HG02981 (cell line): ENCODE measurements around the gene GPR158.

Experiments used
- ATAC-seq: cut with Tn5 transposase; IDR thresholded peaks from one replicate; pipeline ENCODE4 v1.9.1; 2021; ENCODE audit warnings: mild to moderate bottlenecking, moderate library complexity; ENCODE audit not compliant: unreplicated experiment

GPR158 gene

DNA sequence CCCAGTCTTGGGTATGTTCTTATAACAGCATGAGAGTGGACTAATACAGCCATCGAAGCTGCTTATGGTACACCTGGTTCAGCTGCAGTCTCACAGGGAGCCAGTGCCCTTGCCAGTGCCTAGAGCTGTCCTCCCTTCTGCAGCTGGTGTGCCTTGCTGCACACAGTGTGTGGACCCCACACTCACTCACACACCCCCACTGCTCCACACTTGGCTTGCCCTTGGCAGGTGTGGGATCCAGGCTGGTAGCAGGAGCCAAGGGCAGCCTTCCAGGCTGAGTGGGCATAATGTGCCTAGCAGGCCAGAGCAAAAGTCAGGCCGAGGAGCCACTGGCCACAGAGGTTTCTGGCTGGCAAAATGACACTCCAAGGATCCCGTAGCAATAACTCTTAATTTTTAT, 217.3 kb downstream of the GPR158 start:
- ATAC-seq = no peak

DNA sequence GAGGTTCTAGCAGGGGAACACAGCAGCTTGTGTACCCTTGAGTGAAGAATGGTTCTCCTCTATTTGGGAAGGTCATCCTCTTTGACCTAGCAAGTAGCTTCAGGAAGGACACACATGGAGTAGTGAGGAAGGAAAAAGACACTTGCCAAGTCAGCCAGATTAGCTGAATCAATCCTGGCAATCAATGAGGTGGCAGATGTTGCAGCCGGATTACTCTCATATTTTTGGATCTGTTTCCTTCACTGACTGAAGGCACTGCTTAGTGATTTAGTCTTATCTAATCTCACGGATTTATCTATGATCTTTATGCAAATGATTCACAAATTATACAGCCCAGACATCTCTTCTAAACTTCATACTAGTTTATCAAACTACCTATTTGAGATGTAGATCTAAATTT, 218.8 kb downstream of the GPR158 start:
- ATAC-seq = no peak

DNA sequence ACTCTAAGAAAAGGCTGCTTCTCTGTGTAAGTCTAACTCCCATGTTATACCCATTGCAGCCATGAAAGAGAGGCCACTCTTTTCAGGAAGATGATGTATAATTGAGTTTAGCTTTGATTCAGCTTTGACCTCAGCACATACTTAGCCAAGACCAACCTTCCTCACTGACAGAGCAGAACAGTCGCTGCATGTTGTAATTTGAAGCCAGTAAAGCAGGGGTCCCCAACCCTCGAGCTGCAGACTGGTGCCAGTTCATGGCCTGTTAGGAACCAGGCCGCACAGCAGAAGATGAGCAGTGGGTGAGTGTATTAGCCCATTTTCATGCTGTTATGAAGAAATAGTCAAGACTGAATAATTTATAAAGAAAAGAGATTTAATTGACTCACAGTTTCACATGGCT, 223.9 kb downstream of the GPR158 start:
- no peak for ATAC-seq

DNA sequence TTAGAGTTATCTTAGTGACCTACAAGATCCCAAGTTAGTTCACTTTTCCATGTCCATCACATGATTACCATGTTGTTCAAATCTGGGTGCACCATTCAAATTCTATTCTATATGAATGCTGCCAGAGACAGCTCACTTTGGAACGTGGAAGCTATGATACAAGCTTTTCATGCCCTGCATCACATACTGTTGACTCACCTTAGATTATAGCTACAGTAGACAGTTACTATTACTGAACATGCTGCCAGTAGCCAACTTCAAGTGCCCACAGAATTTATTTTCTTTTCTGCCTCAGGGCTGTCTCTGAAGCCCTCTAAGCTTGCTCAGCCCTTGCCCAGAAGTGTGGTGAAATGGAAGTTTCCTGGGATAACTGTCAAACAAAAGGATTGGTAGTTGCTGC, 231.1 kb downstream of the GPR158 start:
- no peak for ATAC-seq

DNA sequence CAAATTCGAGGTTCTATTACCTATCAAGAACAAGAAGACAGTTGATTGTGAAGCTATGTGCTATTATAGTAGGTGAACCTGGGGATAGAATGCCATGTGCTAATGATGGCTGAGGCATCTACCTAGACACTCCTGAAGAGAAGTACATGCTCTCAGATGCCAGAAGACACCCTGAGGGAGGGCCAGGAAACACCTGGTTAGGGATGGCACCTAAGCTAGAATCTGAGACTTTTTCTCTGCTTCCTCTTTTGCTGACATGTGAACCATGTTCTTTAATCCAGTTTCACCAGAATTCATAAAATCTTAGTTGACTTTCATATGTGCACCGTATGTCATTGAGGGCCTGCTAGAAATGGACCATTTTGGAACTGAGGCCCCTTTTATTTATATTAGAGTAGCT, 242.8 kb downstream of the GPR158 start:
- ATAC-seq = no peak

DNA sequence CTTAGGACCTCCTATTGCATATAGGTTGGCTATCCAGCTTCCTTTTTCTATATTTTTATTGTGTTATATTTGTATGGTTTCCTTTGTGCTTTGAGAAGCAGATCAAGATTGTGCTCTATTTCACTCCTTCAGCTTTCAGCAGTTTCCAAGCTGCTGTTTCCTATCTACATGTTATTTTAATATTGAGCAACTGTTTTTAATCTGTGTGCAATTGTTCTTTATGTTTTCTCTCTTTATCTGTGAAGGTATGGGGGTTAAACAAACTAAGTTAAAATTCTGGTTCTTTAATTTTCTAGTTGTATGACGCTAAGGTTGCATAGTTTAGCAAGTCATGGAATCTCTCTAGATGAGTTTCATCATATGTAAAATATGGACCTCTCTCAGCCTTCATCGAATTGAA, 251.0 kb downstream of the GPR158 start:
- ATAC-seq = no peak

DNA sequence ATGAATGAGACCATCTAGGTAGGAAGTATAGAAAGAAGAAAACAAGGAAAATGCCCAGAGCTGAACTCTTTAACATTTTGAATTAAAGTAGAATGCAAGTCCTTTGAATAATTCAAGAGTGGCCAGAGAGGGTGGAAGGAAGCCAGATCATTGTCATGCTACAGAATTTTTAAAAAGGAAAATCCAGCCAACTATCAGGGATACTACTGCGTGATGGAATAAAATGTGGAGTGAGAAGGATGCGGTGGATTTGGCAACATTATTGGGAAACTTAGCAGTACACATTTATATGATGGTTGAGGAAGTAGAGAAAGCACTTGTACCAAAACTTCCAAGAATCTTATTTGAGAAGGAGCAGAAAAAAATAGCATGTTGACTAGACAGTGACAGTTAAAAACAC, 261.6 kb downstream of the GPR158 start:
- no peak for ATAC-seq

DNA sequence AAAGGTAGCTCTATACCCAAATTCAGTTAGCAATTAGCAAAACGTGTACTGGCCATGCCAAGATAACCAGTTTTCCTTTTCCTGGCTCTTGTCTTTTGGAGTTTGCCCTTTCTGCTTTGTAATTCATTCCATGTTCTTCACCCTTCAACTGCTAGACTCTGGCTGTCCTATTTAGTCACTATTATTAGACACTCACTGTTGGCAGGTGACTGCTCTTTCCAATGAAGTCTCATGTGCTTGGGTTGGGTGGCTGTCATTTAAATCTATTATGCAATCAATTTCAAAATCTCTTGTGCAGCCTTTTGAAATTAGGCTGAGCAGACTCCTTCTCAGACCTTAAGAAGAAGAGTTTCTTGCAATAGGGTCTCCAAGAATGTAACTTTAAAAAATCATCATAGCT, 266.5 kb downstream of the GPR158 start:
- no peak for ATAC-seq

DNA sequence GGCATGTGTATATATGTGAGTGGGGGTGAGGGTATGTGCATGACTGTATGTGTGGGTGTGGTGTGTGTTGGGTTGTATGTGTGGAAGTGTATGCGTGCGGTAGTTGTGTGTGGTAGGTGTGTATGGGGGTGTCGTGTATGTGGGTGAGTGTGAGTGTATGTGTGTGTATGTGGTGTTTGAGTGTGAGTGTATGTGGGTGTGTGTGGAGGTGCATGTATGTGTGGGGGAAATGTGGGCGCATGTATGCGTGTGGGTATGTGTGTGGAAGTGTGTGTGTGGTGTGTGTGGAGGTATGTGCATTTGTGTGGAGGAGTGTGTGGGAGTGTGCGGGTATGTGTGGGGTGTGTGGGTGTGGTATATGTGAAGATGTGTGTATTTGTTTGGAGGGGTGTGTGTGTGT, 269.5 kb downstream of the GPR158 start:
- no peak for ATAC-seq

DNA sequence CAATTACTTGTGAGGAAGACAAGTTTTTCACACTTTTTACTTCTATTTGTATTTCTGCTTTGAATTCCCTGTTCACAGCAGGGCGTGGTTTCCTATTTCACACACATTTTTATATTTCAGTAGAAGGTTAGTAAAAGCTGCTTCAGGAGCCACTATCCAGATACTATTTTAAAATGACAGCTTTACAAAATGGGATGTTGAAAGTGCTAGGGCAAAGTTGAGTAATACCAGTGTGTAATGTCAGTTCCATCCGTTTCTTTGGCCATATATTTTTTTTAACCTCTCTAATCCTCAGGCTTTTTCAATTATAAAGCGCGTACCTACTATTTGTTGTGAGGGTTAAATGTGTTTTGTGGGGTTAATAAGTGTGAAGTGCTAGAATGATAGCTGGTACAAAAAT, 276.6 kb downstream of the GPR158 start:
- no peak for ATAC-seq

DNA sequence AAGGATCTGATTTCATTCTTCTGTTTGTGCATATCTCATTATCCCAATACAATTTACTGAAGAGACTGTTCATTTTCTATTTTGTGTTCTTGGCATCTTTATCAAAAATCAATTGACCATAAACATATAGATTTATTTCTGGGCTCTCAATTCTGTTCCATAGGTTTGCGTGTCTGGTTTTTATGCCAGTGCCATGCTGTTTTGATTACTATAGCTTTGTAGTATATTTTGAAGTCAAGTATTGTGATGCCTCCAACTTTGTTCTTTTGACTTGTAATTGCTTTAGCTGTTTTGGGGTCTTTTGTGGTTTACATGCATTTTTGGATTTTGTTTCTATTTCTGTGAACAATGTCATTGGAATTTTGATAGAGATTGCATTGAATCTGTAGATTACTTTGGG, 278.8 kb downstream of the GPR158 start:
- ATAC-seq = no peak

DNA sequence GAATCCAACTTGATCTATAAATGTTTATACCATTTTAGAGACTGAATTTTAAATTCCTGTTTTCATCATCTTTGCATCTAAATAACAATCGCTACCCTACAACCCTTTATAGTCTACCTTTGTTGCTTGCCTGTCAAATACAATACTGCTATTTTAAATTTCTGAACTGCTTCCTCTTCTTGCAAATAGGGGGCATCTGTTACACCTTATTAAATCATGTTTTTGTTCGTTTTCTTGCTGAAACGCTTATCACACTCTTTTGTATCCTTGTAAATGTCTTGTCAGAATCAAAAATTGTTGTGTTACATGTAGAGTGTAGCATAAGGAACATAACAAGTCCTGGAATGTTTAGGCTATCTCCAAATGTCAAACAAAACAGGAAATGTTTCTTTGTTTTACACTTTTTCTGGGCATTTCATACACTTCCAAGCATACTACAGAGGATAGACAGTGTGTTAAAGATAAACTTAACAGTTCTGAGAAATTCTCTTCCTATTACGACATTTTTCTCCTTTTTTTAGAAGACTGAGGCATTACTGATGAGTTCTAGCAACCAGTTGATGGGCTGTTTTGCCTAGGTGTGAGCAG, 281.3 kb downstream of the GPR158 start:
- no peak for ATAC-seq

DNA sequence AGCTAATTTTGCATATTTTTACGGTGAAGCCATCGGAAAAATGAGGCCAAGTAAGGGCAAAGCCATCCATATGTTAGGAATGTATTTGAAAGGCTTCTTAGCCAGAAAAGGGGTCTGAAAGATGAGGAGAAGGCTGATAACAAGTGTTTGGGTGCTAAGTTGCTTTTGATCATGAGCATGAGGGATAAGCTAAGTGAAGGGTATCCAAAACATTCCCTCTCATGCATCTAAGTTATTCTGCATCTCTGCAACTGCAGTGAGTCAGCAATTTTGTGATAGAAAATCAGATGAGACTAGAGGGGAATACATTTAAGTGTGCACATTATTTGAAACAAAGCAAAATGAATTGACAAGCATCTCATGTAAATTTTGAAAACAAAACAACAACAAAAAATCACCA, 282.8 kb downstream of the GPR158 start:
- ATAC-seq = no peak

DNA sequence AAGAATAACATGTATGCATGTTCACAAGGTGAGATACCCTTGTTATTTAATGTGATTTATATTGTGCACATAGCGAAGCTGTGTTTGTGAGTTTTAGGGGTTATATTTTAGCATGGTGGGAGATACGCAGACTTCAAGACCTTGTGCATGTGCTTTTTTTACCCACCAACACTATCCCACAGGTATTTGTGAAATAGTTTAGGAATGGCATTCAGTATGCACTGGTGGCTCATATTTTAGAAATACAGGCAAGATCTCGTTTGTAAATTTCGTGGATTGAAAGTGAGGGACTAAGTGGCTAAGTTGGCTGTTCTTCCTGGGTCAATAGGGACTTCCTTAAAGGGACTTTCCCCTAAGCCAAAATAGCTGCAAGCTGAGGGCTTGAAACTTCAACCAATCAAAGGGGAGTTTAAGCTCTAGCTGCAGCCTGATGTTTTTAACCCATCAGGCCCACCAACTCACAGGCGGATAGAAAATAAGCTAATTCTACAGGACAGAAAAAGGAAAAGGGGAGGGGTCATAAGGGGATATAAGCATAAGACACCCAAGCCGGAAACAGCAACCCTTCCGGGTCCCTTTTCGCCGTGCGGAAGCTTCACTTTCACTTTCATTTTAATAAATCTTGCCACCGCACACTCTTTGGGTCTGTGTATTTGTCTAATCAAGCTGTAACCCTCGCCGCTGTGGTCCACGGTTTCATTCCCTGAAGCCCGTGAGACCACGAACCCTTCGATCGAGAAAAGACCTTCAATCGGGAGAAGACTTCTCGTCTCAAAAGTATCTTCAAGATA, 291.0 kb downstream of the GPR158 start:
- no peak for ATAC-seq

DNA sequence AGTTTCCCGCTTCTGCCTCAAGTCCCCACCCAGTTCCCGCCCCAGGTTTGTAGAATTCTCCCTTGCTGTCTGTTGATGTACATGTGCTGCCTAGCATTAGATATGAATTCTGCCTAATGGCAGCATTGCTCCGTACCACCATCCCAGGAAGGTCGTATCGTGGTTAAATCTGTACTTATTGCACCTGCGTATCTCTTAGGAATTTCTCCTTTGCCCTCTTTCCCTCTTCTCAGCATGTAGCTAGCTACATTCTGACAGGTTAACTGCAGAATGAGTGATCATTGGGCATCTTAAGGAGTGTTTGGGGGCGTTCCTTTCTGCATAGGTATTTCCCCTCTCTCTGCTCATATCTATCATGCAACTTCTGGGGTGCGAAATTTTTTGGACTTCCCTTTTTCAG, 293.1 kb downstream of the GPR158 start:
- ATAC-seq = no peak

DNA sequence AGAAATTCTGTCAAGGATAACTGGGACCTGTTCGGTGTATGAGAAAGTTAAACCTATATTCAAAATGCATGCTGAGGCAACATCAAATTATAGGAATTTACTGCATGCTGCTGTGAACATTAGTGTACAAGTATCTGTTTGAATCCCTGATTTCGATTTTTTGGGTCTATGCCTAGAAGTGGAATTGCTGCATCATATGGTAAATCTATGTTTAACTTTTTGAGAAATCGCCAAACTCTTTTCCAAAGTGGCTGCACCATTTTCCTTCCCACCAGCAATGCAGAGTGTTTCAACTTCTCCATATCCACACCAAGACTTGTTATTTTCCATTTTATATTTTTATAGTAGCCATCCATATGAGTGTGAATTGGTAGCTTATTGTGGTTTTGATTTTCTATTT, 306.7 kb downstream of the GPR158 start:
- no peak for ATAC-seq

DNA sequence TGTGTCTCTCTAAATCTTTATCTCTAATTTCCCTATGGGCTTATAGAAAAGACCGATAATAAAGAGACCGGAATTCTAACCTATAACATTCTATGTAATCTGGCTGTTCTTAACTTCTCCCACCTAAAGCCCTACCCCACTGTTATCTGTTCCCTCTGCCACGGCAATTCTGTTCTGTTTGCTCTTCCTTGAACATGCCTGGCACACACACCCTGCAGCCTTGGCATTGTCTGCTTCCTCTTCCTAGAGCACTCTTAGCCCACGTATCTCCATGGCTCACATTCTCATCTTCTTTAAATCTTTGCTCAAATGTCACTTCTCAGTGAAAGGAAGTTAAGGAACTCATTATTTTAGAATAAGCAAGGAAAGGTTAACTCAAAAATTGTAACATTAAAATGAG, 309.2 kb downstream of the GPR158 start:
- no peak for ATAC-seq

DNA sequence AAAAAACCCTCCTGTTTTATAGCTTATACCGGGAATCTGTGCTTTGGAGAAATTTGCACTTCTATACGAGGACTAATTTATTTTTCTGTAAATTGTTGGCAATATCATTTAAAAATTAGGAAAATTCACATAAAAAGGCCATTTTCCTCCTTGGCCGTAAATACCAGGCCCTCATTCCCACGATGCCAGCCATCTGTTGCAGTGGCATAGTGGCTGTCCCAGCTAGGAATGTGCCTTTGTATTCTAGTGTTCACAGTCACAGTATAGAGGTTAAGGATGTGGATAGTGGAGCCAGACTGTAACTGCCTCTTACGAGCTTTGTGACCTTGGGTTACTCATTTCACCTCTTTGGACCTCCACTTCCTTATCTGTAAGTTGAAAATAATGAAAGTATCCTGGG, 312.5 kb downstream of the GPR158 start:
- no peak for ATAC-seq

DNA sequence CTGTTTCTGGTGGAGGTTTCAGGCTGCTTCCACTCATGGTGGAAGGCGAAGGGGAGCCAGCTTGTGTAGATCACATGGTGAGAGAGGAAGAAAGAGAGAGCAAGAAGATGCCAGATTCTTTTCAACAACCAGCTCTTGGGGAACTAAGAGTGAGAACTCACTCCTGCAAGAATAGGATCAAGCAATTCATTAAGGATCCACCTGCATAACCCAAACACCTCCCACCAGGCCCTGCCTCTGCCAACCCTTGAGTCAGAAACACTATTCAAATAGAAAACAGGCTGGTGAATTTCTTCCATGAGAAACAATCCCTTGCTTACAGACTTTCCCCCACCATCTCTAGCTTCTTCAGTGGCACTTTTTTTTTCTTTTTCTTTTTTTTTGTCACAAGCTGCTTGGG, 317.2 kb downstream of the GPR158 start:
- ATAC-seq = no peak

DNA sequence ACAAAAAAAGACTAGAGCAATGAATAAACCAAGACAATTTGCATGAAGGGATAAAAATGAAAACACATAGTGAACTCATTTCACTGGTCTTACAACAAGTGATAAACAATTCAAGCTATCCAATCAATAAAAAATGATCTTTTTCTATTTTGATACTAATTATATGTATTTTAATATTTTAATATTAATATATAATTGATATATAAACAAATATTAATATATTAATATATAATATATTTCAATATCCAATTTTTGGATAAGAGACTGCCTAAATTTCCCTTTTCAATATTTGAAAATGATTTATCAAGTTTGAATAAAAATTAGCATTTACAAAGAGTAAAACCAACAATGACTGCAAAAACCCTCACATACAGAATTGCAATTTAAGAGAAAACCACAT, 317.9 kb downstream of the GPR158 start:
- no peak for ATAC-seq

DNA sequence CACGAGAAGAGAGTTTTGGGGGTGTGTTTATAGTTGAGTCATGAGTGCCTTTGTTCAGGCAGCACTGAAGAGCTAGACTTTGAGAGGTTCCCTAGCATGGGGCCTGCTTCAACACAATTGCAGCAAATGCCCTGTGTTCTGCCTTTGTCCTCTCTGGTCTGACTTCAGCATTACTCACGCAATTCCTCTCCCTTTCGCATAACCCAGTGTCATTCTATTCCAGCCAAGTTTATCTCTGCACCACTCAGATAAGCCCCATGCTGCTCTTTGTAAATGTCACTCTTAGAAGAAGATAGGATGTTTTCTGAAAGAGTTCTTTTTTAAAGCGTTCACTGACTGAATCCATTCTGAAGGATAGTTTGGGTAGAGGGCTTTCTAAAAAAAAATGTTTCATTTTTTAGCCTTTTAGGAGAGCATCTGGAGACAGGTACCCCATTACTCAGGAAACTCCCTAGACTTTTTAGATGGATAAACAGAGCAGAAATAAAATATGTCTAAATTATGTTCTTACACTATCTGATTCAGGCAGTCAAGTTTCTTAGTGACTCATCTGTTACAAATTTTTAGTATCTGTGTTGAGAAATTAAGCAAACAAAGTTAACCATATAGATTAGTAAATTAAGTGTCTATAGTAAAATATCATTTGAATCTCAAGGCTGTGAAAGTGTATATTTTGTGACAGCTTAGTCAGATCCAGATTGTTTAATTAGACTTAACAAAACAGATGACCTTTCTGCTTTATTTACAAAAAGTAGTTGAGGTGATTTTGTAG, 318.5 kb downstream of the GPR158 start:
- no peak for ATAC-seq

DNA sequence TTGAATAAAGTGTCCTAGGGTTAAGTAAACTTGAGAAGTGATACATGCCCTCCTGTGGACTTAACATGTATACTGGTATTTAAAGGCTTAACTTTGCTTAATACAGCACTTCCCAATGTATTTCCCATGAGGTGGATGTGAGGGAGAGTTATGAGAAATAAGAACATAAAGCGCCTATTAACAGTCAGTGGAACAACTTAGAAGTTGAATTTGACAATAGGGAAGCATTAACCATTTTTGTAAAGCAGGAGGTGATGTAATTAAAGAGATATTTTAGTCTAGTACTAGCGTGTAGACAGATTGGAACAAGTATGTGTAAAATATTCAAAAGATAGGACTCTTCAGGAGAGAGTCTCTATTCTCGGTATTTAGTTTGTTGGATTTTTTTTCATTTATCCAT, 322.4 kb downstream of the GPR158 start:
- ATAC-seq = no peak
